ENCODE data around the gene POP4. TPM values are rescaled to one million over a fixed set of nuclear protein-coding genes. Genes with fewer than 3 reads are reported as not detected.

The POP4 gene
- total and polyA plus RNA-seq, 2 of the 4 experiments (the other 2 are of a cell fraction): 65.1 to 87.2 TPM

- Histone ChIP-seq H2BK120ac (ENCODE audit: low read depth, low read length) (no peak overlapping the region), H3K56ac (ENCODE audit: extremely low read depth, insufficient read depth, low read length) (no peak overlapping the region), H2AFZ (replicated peaks; ENCODE audit: low read length, poor library complexity) (no peak overlapping the region), H3K4ac (ENCODE audit: low read depth, low read length) (no peak overlapping the region), H2BK15ac (ENCODE audit: low read depth, low read length) (no peak overlapping the region), H3K9ac (ENCODE audit: low read depth, low read length) (no peak overlapping the region), H2BK20ac (ENCODE audit: low read depth, low read length) (no peak overlapping the region), H3K27ac (ENCODE audit: insufficient read depth, low read length) (no peak overlapping the region), H3K9me3 (ENCODE audit: control insufficient read depth, insufficient read depth, low read length) (0 out of 2 replicates have a peak, but pooled peaks cover 1% of the 10 kb centered on the region), H3K4me1 (ENCODE audit: control insufficient read depth, insufficient read depth, low read length) (no peaks in the 10 kb centered on the region), H3K4me2 (ENCODE audit: low read depth, low read length) (no peak overlapping the region), H3K9me1 (ENCODE audit: insufficient read depth, low read length) (no peaks in the 10 kb centered on the region), H3K79me1 (ENCODE audit: low read depth in 1 of 2, low read length in 2 of 2) (no peaks in the 10 kb centered on the region), H3K18ac (ENCODE audit: low read depth, low read length) (no peak overlapping the region), H3K4me3 (ENCODE audit: insufficient read depth, low read depth, low read length) (no peak overlapping the region), H2AK9ac (replicated peaks; ENCODE audit: low read depth, low read length, poor library complexity) (no peak overlapping the region), H2BK5ac (ENCODE audit: low read depth, low read length, poor library complexity, severe bottlenecking) (no peak overlapping the region), H2AK5ac (ENCODE audit: low read depth, low read length) (no peak overlapping the region), H3K14ac (replicated peaks; ENCODE audit: low read depth, low read length) (no peak overlapping the region), H4K8ac (ENCODE audit: low read depth in 2 of 2, low read length in 2 of 2) (no peak overlapping the region), H3K27me3 (ENCODE audit: control insufficient read depth, insufficient read depth, low read length) (no peaks in the 10 kb centered on the region), H3K23ac (ENCODE audit: low read depth, low read length) (no peak overlapping the region), H4K91ac (ENCODE audit: insufficient read depth, low read depth, low read length) (no peak overlapping the region), H3K36me3 (ENCODE audit: control insufficient read depth, insufficient read depth, low read length) (no peaks in the 10 kb centered on the region), H4K20me1 (ENCODE audit: insufficient read depth, low read length) (no peaks in the 10 kb centered on the region), H4K5ac (ENCODE audit: low read depth, low read length) (no peak overlapping the region)
- no peak for DNase-seq
- CTCF ChIA-PET: no interaction called here
- no TSS peak for BruUV-seq (replicated peaks)
- no CpG with 5 or more reads among the region's 6 CpGs for WGBS, 2 experiments (ENCODE audit: extremely low coverage in 2 of 2, insufficient read length in 1 of 2)
- intact Hi-C loops (cut with micrococcal nuclease): no loop called here
- no peak for ATAC-seq (ENCODE audit: low read depth)
- POLR2A ChIA-PET (ENCODE audit: unreplicated experiment): no interaction called here
- dilution Hi-C loops (cut with HindIII; ENCODE audit: low sequenced_read_pairs, unreplicated experiment): no loop called here
- TF ChIP-seq CHD1 (IDR thresholded peaks at IDR 0.05; ENCODE audit: low read depth, low read length): no peak
- TF ChIP-seq RFX5 (IDR thresholded peaks at IDR 0.05; ENCODE audit: low read depth, low read length): no peak
- TF ChIP-seq MAZ (IDR thresholded peaks at IDR 0.05; ENCODE audit: borderline replicate concordance, low read depth, low read length): no peak
- no peak for TF ChIP-seq ELK1 (IDR thresholded peaks at IDR 0.05; ENCODE audit: borderline replicate concordance, low read depth, low read length)
- TF ChIP-seq CTCF (conservative IDR thresholded peaks at IDR 0.05; ENCODE audit: low read depth, low read length): no peak
- no peak for TF ChIP-seq NFE2L2 (IDR thresholded peaks at IDR 0.05; ENCODE audit: low read depth, low read length)
- no peak for TF ChIP-seq BHLHE40 (IDR thresholded peaks at IDR 0.05; ENCODE audit: low read depth, low read length)
- no peak for TF ChIP-seq SMC3 (IDR thresholded peaks at IDR 0.05; ENCODE audit: low read depth, low read length)
- TF ChIP-seq MXI1 (IDR thresholded peaks at IDR 0.05; ENCODE audit: borderline replicate concordance, low read depth, low read length): no peak
- no peak for TF ChIP-seq POLR2A (IDR thresholded peaks at IDR 0.05; ENCODE audit: low read depth, low read length)
- no peak for TF ChIP-seq RCOR1 (IDR thresholded peaks at IDR 0.05; ENCODE audit: insufficient replicate concordance, low read length)
- no peak for TF ChIP-seq CEBPB (IDR thresholded peaks at IDR 0.05; ENCODE audit: low read depth, low read length)
- TF ChIP-seq MAFK (IDR thresholded peaks at IDR 0.05; ENCODE audit: low read depth, low read length): no peak
- no peak for TF ChIP-seq RAD21 (IDR thresholded peaks at IDR 0.05; ENCODE audit: low read length)
- no peak for TF ChIP-seq FOS (IDR thresholded peaks at IDR 0.05; ENCODE audit: low read depth, low read length)
- no peak for TF ChIP-seq USF2 (IDR thresholded peaks at IDR 0.05; ENCODE audit: low read depth, low read length)
- in situ Hi-C loops (cut with MboI; ENCODE audit: low sequenced_read_pairs): no loop called here
These were observed 45.6 kb upstream of the POP4 start for GRCh38 chr19:29560313-29561075.
